Gastrocnemius medialis (tissue), 4 donors: ENCODE measurements around the gene GAS7.

Experiments
- CTCF ChIP-seq, 5 experiments: fragments of 450-650 bp in 3 of 5; fragments of 200-600 bp in 2 of 5; sonication (generic) in 2 of 5; IDR thresholded peaks in 4 of 5; conservative IDR thresholded peaks in 1 of 5; 1 replicate in 4 of 5; 2 replicates in 1 of 5; pipeline ENCODE4 v1.5.1; 2016 to 2019; ENCODE audit warnings: antibody characterized with exemption in 5 of 5, mild to moderate bottlenecking in 3 of 5, moderate library complexity in 3 of 5
- POLR2A ChIP-seq, 2 donors: fragments of 450-650 bp; IDR thresholded peaks; one replicate each; pipeline ENCODE4 v1.6.1; 2017; ENCODE audit warnings: antibody characterized with exemption in 2 of 2, mild to moderate bottlenecking in 2 of 2, moderate library complexity in 2 of 2

DNA sequence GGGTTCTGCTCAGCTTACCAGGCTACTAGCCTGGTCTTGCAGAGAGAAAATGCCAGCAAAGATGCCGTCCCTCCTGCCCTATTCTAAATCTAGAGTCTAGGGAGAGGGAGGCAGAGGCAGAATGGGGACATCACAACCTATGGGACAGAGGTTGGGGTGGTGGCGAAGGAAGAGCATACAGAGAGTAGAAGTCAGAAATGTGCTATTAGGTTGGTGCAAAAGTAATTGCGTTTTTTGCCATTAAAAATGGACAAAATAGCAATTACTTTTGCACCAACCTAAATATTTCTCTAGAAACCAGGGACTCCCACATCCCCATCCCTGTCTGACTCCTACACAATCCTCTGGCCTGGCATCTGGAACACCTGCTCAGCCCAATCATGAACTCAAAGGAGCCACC is 127.7 kb downstream of the GAS7 start:
- TF ChIP-seq POLR2A (IDR thresholded peaks at IDR 0.05) (no peak), CTCF (IDR thresholded peaks at IDR 0.05 in 4 of 5, conservative IDR thresholded peaks at IDR 0.05 in 1 of 5) (no peak)
